GM19099 (cell line): ENCODE results near the gene BZW1.

ENCODE experiments used
- POLR2A ChIP-seq: IDR thresholded peaks from 3 replicates; pipeline ENCODE4 v1.6.1; 2011; ENCODE audit warnings: low read depth; ENCODE audit not compliant: insufficient read length; ENCODE audit errors: extremely low read depth

The BZW1 gene

GRCh38 chr2:200784215-200784614 lies 27.5 kb upstream of the BZW1 start:
- TF ChIP-seq POLR2A, result no peak

DNA sequence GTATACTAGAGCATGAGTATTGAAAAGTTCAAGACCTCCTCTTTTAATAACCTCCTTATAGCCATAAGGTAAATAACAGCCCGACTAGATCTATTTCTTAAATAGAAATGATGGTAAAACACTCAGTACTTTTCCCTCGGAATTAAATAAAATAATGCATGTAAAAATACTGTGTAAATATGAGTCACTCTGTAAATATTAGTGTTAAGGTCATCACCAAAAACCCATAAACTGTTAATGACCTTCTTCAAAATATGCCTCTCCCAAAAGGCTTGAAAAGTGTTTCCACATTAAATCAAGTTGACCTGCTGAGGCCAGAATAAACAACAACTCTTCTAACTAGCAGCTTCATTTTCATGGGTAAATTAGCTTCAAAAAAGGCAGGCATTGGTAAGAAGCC lies 25.3 kb upstream of the BZW1 start:
- TF ChIP-seq POLR2A, result no peak

- TF ChIP-seq POLR2A, result no peak
Observed at GRCh38 chr2:200786826-200787225, 24.9 kb upstream of the BZW1 start.

DNA sequence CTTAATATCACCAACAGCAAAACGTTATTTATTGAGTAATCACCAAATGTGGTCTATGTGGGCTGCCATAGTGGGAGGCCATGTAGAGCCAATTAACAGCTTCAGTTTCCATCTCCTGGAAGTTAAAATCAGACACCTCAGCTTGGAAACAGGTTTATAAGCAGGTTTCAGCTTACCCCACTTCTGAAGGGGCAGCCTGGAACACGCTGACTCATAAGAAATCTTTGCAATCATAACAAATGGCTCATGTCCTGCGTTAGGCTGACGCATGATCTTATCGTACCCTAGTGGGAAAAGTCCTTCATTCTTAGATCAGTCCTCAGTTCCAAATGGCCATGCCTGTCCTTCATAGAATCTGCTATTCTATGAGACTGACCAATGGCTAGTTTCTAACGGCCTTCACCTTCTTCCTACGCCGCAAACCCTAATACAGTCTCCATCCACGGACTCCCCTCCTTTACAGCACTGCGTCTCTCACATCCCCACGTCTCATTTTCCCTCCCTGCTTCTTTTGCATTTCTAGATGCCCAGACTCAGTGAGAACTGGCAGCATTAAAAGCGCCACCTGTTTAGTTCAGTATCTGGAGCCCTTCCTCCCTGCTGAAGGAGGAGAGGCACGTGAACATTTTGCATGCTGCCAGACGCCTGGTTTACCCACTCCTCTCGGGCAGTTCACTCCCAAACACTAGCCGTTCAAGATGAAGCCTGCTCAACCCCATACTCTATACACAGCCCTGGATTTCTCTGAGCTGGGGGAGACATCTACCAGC lies 24.2 kb upstream of the BZW1 start:
- TF ChIP-seq POLR2A, result no peak

DNA sequence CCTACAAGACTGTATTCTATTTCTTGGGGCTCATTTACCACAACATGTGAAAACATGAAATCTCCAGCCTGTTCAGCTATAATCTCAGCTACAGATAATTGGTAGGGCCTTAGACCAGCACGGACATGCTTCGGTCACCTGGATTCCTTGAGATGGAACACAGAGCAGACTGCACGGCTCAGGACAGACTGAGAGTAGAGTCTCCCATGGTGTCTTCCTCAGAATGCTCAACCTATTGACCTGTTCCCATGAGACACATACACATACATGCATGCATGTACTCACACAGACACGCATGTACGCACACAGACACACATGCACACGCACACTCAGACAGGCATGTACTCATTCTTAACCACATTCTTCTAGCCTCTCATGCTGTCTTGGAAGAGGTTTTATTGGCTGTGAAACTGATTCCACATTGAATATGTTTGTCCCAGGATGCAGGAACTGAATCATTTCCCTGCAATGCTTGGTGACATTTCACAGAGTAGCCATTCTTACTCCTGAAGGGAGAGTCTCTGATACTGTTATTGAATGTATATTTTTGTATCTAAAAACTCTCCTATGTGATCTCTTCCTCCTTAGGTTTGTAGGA lies 23.5 kb upstream of the BZW1 start:
- TF ChIP-seq POLR2A, result no peak

GRCh38 chr2:200790185-200790584 lies 21.5 kb upstream of the BZW1 start:
- no peak for TF ChIP-seq POLR2A

DNA sequence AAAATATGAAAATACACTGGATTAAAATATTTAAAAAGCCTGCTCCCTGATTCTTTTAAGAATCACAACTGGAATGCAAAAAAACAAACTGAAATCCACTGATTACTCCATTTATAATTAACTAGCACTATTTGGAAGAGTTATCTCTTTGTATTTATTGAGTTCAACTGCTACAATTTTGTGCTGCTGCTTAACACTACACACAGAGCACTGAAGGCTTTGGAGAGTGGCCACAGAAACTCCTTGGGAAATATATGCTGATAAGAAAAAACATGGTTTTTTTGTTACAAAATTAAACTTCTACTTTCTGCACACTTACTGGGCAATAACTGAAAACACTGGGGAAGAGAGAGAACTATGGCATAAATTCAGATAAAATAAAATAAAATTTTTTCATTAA lies 19.8 kb upstream of the BZW1 start:
- no peak for TF ChIP-seq POLR2A

- TF ChIP-seq POLR2A, result no peak
Observed at GRCh38 chr2:200794143-200794542, 17.6 kb upstream of the BZW1 start.

DNA sequence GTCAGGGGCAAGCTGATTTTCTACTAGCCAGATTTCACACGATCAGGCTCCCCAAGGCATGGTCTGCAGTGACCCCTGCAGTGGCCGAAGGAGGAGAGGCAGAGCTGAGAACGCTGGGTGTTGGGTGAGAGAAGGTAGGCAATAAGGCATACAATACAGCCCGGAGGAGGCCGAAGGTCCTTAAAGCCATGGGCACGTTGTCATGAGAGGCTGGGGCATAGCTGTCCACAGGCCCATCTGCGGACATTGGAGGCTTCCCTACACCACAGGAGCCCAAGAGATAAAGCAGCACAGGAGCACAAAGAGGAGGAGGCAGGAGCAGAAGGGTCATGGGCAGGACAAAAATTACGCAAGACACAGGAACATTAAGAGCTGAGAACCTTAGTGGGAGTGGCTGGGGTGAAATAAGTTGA lies 16.7 kb upstream of the BZW1 start:
- no peak for TF ChIP-seq POLR2A

GRCh38 chr2:200796561-200796960 lies 15.1 kb upstream of the BZW1 start:
- no peak for TF ChIP-seq POLR2A

- no peak for TF ChIP-seq POLR2A
Observed at GRCh38 chr2:200797242-200797770, 14.4 kb upstream of the BZW1 start.

- no peak for TF ChIP-seq POLR2A
Observed at GRCh38 chr2:200798514-200798913, 13.2 kb upstream of the BZW1 start.

- TF ChIP-seq POLR2A, result no peak
Observed at GRCh38 chr2:200800458-200800857, 11.3 kb upstream of the BZW1 start.

DNA sequence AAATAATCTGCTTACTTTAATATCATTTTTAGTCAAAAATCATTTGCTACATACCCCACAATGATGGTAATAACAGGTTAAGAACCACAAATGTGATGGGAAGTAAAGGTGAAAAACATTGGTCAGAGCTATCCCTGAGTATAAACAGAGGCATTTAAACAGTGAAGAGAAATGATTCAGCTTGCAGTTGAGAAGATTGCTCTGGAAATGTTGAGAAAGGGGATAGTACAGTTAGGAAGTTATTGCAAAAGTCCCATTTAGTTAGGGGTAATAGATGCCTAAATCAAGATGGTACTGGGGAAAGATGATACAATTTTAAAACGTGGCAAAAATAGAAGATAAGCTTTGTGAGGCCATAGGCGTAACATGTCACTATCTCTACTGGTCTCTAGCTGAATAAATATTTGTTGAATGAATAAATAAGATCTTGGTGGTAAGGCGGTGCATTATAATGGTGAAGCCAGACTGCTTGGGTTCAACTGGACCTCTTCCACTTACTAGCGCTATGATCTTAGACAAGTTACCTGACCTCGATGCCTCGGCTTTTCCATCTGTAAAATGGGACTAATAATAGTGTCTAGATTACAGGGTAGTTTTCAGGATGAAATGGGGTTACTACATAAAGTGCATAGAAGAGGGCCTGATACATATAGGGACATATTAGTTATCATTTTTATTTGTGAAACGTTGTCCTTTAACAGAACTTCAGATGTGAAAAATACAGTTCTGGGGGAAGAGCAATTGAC lies 2.0 kb upstream of the BZW1 start:
- TF ChIP-seq POLR2A, result no peak

DNA sequence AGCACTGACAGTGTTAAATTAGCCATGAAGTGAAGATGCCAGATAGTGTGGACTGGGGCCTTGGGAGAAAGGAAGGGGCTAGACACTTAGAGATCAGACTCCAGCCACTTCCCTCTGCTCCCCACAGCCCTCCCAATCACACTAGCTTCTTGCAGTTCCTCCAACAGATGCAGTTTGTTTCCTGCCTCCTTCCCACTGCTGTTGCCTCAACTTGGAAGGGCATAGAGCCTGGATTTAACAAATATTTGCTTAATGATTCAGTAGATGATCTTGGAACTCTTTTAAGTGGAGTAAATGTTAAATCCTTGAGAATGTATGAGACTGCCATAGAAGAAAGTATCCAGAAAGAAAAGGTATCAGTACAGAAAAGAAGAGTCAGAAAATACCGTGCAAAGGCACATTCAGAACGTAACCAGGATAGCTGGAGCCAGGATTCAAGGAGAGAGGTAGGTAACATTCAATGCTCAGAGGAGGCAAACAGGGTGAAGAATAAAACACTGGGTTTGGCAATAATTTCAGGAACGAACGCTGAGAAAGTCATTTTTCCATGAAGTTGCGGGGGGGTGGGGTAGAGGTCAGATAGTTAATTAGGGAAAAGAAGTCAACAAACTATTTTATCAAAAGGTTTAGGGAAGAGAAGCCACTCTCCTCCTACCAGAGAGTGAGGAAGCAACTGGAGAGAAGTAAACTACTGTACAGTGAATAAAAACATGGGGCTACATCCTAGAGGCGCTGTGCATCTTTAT lies 1.3 kb upstream of the BZW1 start:
- TF ChIP-seq POLR2A, result no peak
